Right lobe of liver (tissue), 6 donors: ENCODE data around the gene TMEM107. TPM values are rescaled to one million over a fixed set of nuclear protein-coding genes. Genes with fewer than 3 reads are reported as not detected.

ENCODE experiments used
- ATAC-seq, 4 donors: fragments of 200-7000 bp; cut with Tn5 transposase; one replicate each; pipeline ENCODE4 v1.9.1; 2020; ENCODE audit warnings: mild to moderate bottlenecking in 4 of 4, moderate library complexity in 4 of 4
- DNase-seq, 3 donors: peaks; one replicate each; pipeline ENCODE4 v3.0.0-alpha.2; 2020
- H3K27ac ChIP-seq, 3 donors: fragments of 200-600 bp; one replicate each; pipeline ENCODE4 v1.8.0; 2022
- H3K27me3 ChIP-seq, 2 donors: fragments of 200-600 bp; one replicate each; pipeline ENCODE4 v1.8.0; 2022
- H3K36me3 ChIP-seq, 4 donors: fragments of 200-600 bp; sonication (generic) in 1 of 4; one replicate each; pipeline versions ENCODE4 v1.5.1 to v1.8.0; 2017 to 2022; ENCODE audit warnings: control low read depth in 1 of 4
- H3K4me1 ChIP-seq, 4 donors: fragments of 200-600 bp; sonication (generic) in 1 of 4; one replicate each; pipeline versions ENCODE4 v1.5.1 to v1.8.0; 2017 to 2022; ENCODE audit warnings: control low read depth in 1 of 4
- H3K4me3 ChIP-seq, 3 donors: fragments of 200-600 bp; one replicate each; pipeline ENCODE4 v1.8.0; 2022
- H3K9me3 ChIP-seq, 4 donors: fragments of 200-600 bp; sonication (generic) in 1 of 4; one replicate each; pipeline versions ENCODE4 v1.5.1 to v1.8.0; 2017 to 2022; ENCODE audit warnings: control low read depth in 1 of 4
- CTCF ChIP-seq, 4 donors: fragments of 200-600 bp in 3 of 4; fragments of 450-650 bp in 1 of 4; IDR thresholded peaks; one replicate each; pipeline versions ENCODE4 v1.5.1 to v1.8.0; 2016 to 2022; ENCODE audit warnings: antibody characterized with exemption in 4 of 4, mild to moderate bottlenecking in 2 of 4
- POLR2A ChIP-seq: fragments of 450-650 bp; IDR thresholded peaks from one replicate; pipeline ENCODE4 v1.6.1; 2017; ENCODE audit warnings: antibody characterized with exemption, mild to moderate bottlenecking
- WGBS: methylation state at CpG from one replicate; pipeline ENCODE4 v1.1.6; 2018; ENCODE audit warnings: low coverage, low lambda C conversion rate; ENCODE audit not compliant: insufficient coverage; ENCODE audit errors: missing lambda C conversion rate; 5-methylcytosine and 5-hydroxymethylcytosine counted together
- intact Hi-C, 2 donors: fragments of 100-400 bp; cut with DNase I; formaldehyde crosslinking; loops; one replicate each; pipeline versions ENCODE4 v1.11.2 to v1.14.1; 2022
- total RNA-seq, 6 experiments: library from RNA; depleted of rRNA in 2 of 6; stranded (reverse); fragments of >200 nt in 2 of 6; fragmentation: NEBNext Ultra II Directional in 3 of 6; extraction: Animal tissue kit (Norgen Biotek cat#: 25700) in 3 of 6; gene quantifications; one replicate each; pipeline versions ENCODE4 v1.1.0 to v1.2.4, GENCODE V29; 2016 to 2023
- donor health status: DM: no; HTN: yes; CAD: no.
- donor health status: DM: no; HTN: no; CAD: no.
- donor health status: DM: no; HTN: no; CAD: no.
- donor health status: DM: no; HTN: yes; CAD: no.
- donor health status: DM: no; HTN: yes; CAD: no.

The TMEM107 gene
- total RNA-seq, 6 experiments from 2014 or later = 2.3 to 5.0 (median 3.4) TPM

- H3K9me3 ChIP-seq = no peaks in the 10 kb centered on the region
- no peak overlapping the region for H3K27ac ChIP-seq
- peak overlapping the region; percentile 36 to 52 (median 39) for H3K4me3 ChIP-seq
- H3K36me3 ChIP-seq = no peaks in the 10 kb centered on the region
- TF ChIP-seq CTCF (IDR thresholded peaks at IDR 0.05) = no peak
- no peak for TF ChIP-seq POLR2A
- WGBS = 1% methylated on average over 45 of the region's 45 CpGs
- H3K4me1 ChIP-seq = peaks cover 0 to 49% (median 14%) of the 10 kb centered on the region in 4 donors
- peak; percentile 44 to 61 (median 60) for ATAC-seq
- H3K27me3 ChIP-seq = peaks cover 0 to 32% of the 10 kb centered on the region in 2 donors
- DNase-seq = no peak
- intact Hi-C loops = no loop called here
Observed at GRCh38 chr17:8126491-8127066, 49.6 kb downstream of the TMEM107 start.

DNA sequence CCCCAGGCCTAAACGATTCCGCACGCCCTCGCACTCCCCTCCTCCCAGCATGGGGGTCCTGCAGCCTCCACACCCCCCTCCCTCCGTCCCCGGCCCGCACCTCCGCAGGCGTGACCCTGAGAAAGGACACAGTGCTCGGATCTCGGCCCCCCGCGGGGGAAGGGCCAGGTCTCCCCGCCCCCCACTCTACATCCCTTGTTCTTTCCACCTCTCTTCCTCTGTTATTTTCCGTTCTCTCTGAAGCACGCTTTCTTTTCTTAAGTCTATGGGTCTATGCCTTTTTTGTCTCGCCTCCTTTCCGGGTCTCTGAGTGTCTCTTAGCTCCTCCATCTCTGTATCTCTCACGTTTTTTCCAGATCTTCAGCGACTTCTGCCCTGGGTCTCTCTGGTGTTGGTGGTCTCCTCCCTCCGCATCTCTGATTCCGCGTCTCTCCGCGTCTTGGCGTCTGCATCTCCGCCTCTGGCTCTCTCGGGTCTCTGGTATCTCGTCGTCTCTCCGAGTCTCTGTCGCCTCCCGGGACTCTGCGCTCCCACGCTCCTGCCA, 50.2 kb downstream of the TMEM107 start:
- no peak overlapping the region for H3K27ac ChIP-seq

DNA sequence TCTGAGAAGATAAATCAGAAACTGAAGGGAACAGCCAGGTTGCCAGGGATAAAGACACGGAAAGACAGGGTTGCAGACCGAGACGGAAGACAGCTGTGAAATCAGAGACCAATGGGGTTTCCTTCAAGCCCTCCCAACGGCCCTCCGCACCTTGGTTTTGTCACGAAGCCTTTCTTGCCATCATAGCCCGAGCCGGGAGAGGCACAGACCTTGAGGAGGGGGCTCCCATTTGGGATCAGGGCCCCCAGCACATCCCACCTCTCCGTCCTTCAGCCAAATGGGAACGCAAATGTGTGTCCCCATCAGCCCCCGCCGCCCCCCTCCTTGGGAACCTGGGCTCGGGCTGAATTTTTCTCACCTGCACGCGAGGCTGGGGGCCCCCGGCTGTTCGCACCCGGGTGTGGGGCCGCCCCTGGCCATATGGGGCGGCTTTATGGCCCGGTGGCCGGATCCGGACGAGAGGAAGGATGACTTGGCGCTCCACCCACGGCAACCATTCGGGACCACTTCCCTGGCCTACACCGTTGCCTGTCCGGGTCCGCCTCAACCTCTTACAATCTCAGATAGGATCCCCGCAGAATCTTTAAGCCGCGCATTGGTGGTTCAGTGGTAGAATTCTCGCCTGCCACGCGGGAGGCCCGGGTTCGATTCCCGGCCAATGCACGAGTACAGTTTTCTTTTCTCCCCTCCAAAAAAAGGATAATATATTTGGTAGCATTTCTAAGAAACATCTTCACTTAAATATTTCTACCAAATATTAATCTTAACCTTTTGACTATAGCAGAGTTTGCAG, 50.8 kb downstream of the TMEM107 start:
- peak in 2 of 3 donors; percentile 64 to 79 for DNase-seq
- intact Hi-C loops = no loop called here
- Histone ChIP-seq H3K27ac (no peak overlapping the region), H3K4me3 (peak overlapping the region; percentile 36 to 52 (median 39)), H3K36me3 (no peaks in the 10 kb centered on the region), H3K27me3 (peaks cover 0 to 41% of the 10 kb centered on the region in 2 donors), H3K4me1 (peaks cover 0 to 61% (median 17%) of the 10 kb centered on the region in 4 donors), H3K9me3 (no peaks in the 10 kb centered on the region)
- TF ChIP-seq CTCF (IDR thresholded peaks at IDR 0.05) (no peak), POLR2A (no peak)
- peak; percentile 27 to 65 (median 61) for ATAC-seq
- WGBS = 2% methylated on average over 23 of the region's 40 CpGs

More for the DNA sequence above, 50.2 kb downstream of the TMEM107 start:
- ATAC-seq (peak in 3 of 4 donors; percentile 4 to 10 (median 4)), DNase-seq (no peak)
- no peak for TF ChIP-seq POLR2A
- TF ChIP-seq CTCF (IDR thresholded peaks at IDR 0.05) = no peak
- Histone ChIP-seq H3K36me3 (no peaks in the 10 kb centered on the region), H3K4me1 (peaks cover 0 to 55% (median 17%) of the 10 kb centered on the region in 4 donors), H3K9me3 (no peaks in the 10 kb centered on the region), H3K4me3 (peak overlapping the region; percentile 36 to 52 (median 39)), H3K27me3 (peaks cover 0 to 37% of the 10 kb centered on the region in 2 donors)
- WGBS = 3% methylated on average over 34 of the region's 35 CpGs
- intact Hi-C loops = no loop called here

DNA sequence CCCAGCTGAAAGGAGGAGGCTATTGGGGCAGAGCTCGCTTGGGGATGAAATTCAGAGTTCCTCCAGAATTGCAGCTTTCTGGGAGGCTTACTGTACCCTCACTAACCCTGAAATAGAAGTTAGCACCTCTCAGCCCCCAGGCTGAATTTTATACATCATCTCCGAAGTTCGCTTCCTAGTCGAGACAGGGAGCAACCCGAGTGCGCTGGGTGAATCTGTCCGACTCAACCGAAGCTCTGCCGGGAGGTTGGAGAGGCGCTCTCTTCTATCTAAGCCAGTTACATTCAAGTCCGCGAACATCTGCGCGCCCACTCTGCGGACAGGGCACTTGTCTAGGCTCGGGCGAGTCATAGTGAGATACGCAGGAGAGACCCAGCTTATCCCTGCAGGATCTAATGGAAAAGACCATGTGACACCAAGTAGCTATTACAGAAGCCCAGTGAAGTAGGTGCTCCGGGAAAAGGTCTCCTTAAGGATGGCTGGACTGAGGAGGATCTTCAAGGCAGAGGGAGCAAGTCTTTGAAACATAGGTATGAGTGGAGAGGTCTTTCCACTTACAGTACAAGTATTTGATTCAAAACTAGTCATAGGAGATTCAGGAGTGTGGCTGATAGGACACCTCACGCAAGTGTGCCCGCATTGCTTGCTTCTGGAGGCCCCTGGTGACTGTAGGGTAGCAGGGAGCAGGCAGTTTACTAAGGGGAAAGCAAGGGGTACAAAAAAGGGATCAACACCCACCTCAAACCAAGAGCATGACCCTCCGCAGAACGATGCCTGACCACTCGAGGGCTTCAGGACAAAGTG, 51.6 kb downstream of the TMEM107 start:
- Histone ChIP-seq H3K27me3 (peaks cover 0 to 41% of the 10 kb centered on the region in 2 donors), H3K9me3 (no peaks in the 10 kb centered on the region), H3K36me3 (no peaks in the 10 kb centered on the region), H3K4me1 (peaks cover 0 to 62% (median 17%) of the 10 kb centered on the region in 4 donors), H3K27ac (no peak overlapping the region), H3K4me3 (no peak overlapping the region)
- ATAC-seq (no peak), DNase-seq (no peak)
- intact Hi-C loops = no loop called here
- 7% methylated on average over 8 of the region's 24 CpGs for WGBS
- TF ChIP-seq CTCF (IDR thresholded peaks at IDR 0.05) (no peak), POLR2A (no peak)
